IgD-negative memory B cell (primary cell): ENCODE results near the gene KIF7. TPM values are rescaled to one million over a fixed set of nuclear protein-coding genes. Genes with fewer than 3 reads are reported as not detected.
A peak's percentile ranks its signal among the peaks of the same experiment; 100 is the strongest.

Experiments used
- H3K27ac Mint-ChIP-seq, 3 donors: one replicate each; pipeline ENCODE4 v1.8.0; 2020 to 2022; ENCODE audit warnings: mild to moderate bottlenecking in 3 of 3, mixed read lengths in 3 of 3, moderate library complexity in 1 of 3
- H3K27me3 Mint-ChIP-seq: one replicate; pipeline ENCODE4 v1.8.0; 2021; ENCODE audit warnings: mixed read lengths
- H3K36me3 Mint-ChIP-seq: one replicate; pipeline ENCODE4 v1.8.0; 2020; ENCODE audit warnings: mild to moderate bottlenecking, mixed read lengths
- H3K4me1 Mint-ChIP-seq, 3 donors: one replicate each; pipeline ENCODE4 v1.8.0; 2020 to 2022; ENCODE audit warnings: mixed read lengths in 3 of 3, mild to moderate bottlenecking in 1 of 3
- H3K4me3 Mint-ChIP-seq, 4 donors: one replicate each; pipeline ENCODE4 v1.8.0; 2020 to 2022; ENCODE audit warnings: mild to moderate bottlenecking in 4 of 4, mixed read lengths in 4 of 4, moderate library complexity in 3 of 4
- H3K9me3 Mint-ChIP-seq, 3 donors: one replicate each; pipeline ENCODE4 v1.8.0; 2020 to 2021; ENCODE audit warnings: mixed read lengths in 3 of 3, mild to moderate bottlenecking in 1 of 3
- polyA plus RNA-seq: library from polyadenylated mRNA; unstranded; fragments of 300-500 nt; fragmentation: Illumina TruSeq; gene quantifications from one replicate; pipeline ENCODE4 v1.2.3, GENCODE V29; 2021

Gene KIF7
- polyA plus RNA-seq, 1 donor from 2014 or later: not detected

DNA sequence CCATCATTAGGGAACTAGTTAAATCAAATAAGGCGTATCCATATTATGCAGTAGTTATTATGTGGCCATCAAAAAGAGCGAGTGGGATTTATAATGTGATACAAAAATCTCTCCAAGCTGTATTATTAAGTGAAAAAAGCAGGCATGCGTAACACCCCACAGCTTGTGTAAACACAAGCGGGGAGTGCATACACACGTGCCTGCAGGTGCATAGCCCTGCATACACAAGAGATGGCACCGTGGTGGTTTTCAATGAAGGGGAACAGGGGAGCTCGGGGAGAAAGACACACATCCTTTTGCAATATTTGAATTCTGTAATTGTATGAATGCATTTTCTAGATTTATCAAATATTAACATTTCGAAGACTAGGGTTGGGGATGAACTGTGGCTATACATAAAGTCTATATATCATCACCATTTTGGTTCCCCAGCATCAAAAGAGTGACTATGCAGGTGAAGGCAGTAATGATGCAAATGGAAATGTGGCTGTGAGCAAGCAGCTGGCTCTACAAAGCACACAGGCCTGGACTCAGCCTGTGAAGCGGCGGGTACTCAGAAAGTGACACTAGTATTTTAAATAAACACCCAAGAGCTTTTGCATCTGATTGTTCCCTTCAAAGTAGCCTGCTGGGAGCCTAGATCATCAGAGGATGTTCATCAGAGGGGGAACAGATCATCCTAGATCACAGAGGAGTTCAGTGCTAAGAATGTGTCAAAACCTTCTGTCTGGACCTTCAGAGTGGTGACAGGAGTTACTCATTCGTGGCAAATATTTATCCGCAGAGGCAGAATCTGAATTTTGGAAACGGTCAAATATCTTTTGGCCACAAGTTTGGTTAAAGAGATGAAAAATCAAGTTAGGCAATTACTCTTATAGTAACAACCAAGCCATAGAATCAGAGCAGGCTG lies 9.4 kb upstream of the KIF7 start:
- Mint-ChIP-seq H3K4me3 (peak overlapping the region in 3 of 4 donors; percentile 10 to 89 (median 49)), H3K27ac (no peak overlapping the region), H3K9me3 (peaks cover 0 to 3% (median 2%) of the 10 kb centered on the region in 3 donors), H3K36me3 (no peaks in the 10 kb centered on the region), H3K4me1 (peaks cover 0 to 4% (median 4%) of the 10 kb centered on the region in 3 donors), H3K27me3 (peaks cover 9% of the 10 kb centered on the region)

DNA sequence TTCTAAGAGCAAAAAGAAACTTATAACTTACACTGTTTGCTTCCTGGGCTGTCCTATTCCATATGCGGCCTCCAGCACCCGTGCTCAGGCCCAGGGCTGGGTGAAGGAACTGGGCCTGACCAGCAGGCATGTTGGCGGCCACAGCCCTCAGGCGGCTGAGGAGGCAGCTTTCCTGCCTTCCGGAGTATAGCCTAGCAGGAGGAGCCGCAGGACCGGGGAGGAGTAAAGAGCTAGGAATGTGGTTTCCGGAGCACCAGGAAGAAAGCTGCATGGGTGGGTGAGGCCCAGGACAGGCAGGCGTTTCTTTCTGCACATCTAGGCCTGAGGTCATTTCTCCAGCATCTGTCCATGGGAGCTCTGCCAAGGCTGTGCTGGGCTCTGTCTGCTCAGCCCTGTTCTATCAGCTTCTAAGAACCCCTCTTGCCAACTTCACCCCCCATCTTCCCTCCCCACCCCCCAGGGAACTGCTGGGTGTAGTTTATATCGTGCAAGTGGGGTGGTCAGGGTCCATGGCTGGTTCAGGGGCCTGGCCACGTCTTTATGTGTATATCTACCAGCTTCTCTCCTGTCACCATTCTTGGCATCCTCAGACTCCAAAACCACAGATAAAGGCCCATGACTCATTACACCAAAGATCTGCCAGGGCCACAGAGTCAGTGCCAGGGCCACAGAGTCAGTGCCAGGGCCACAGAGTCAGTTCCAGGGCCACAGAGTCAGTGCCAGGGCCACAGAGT lies 7.8 kb upstream of the KIF7 start:
- peak overlapping the region in 1 of 4 donors; percentile 52 for H3K4me3 Mint-ChIP-seq
- H3K27me3 Mint-ChIP-seq: peaks cover 9% of the 10 kb centered on the region
- H3K9me3 Mint-ChIP-seq: peaks cover 0 to 2% (median 2%) of the 10 kb centered on the region in 3 donors
- no peak overlapping the region for H3K27ac Mint-ChIP-seq
- peaks cover 0 to 4% (median 4%) of the 10 kb centered on the region in 3 donors for H3K4me1 Mint-ChIP-seq
- no peaks in the 10 kb centered on the region for H3K36me3 Mint-ChIP-seq

DNA sequence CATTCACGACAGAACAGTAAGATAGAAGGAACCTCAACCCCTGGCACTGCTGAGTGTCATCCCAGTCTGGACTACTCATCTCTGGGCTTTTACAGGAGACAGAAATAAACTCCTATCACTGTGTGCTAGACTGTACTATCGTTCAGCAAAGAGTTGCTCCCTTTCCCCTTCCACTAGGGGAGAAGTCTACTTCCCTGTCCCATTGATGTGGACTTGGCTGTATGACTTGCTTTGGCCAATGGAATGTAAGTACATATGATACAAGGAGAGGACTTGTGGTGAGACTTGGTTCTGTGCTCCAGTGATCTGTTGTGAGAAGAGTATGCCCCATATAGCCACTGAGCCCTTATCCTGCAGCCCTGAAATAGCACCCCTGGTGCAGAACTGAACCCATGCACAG lies 5.3 kb upstream of the KIF7 start:
- Mint-ChIP-seq H3K4me1 (peaks cover 0 to 9% (median 9%) of the 10 kb centered on the region in 3 donors), H3K9me3 (peaks cover 0 to 4% (median 2%) of the 10 kb centered on the region in 3 donors), H3K27ac (no peak overlapping the region), H3K27me3 (peaks cover 18% of the 10 kb centered on the region), H3K36me3 (no peaks in the 10 kb centered on the region), H3K4me3 (no peak overlapping the region)

DNA sequence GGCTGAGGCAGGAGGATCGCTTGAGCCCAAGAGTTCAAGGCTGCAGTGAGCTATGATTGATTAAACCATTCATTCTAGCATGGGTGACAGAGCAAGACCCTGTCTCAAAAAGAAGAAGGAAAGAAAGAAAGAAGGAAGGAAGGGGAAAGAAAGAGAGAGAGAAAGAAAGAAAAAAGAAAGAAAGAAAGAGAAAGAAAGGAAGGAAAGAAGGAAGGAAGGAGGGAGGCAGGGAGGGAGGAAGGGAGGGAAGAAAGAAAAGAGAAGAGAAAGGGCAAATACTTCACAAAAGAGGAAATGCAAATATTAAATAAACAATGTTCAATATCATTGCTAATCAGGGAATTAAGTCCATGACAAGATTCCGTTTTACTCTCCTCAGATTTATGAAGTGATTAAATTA lies 4.0 kb upstream of the KIF7 start:
- no peak overlapping the region for H3K4me3 Mint-ChIP-seq
- no peaks in the 10 kb centered on the region for H3K36me3 Mint-ChIP-seq
- peaks cover 16% of the 10 kb centered on the region for H3K27me3 Mint-ChIP-seq
- peaks cover 0 to 10% (median 5%) of the 10 kb centered on the region in 3 donors for H3K4me1 Mint-ChIP-seq
- H3K9me3 Mint-ChIP-seq: peaks cover 0 to 4% (median 2%) of the 10 kb centered on the region in 3 donors
- no peak overlapping the region for H3K27ac Mint-ChIP-seq

DNA sequence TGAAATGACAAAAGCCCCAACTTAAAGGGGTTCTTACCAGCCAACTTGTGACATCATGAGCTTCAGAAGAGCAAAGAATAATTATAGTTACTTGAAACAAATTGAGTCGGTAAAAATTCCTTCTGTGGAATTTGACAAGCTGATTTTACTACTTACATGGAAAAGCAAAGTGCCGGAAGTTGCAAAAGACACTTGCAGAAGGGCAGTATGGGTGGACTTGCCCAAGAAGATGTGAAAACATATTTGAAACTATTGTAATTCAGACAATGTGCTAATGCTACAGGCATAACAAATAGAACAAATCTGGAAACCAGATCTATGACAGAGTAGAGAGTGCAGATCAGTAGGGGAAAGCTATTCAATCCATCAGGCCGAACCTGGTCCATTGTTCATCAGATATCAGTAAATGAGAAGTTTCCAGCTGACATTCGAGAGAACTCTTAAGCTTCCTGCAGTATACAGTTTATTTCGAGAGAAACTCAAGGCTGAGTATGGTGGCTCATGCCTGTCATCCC lies 2.5 kb upstream of the KIF7 start:
- Mint-ChIP-seq H3K4me1 (peaks cover 0 to 11% (median 5%) of the 10 kb centered on the region in 3 donors), H3K27me3 (peaks cover 26% of the 10 kb centered on the region), H3K27ac (no peak overlapping the region), H3K36me3 (no peaks in the 10 kb centered on the region), H3K4me3 (no peak overlapping the region), H3K9me3 (peaks cover 0 to 4% (median 2%) of the 10 kb centered on the region in 3 donors)

DNA sequence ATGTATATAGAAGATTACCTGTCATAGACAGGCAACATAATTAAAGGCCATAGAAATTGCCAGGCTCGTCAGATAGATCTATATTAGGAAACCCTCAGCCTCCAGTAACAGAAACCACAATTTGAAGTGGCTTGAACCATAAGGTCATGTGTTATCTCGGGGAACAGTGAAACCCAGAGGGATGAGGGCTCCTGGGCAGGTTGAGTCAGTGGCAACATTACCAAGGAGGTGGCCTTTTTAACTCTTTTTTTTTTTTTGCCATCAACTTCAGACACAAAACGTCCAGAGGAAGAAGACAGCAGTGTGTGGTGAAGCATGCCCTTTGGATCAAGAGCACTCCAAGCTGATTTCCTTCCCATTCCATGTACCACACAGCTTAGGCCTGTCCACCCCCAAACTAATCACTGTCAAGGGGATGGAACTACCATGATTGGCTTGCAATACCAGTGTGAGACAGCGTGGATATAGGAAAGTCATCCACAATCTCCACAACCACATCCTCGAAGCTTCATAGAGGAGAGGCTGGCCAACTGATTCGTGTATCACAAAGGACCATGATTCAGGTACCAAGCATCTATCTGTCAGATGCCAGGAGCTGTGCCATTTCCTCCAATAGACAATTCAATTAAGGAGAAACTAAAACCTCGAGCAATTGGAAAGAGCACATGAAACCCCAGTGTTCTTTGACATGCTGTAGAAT lies 999 bp upstream of the KIF7 start:
- peaks cover 0 to 4% (median 2%) of the 10 kb centered on the region in 3 donors for H3K9me3 Mint-ChIP-seq
- H3K36me3 Mint-ChIP-seq: no peaks in the 10 kb centered on the region
- peaks cover 30% of the 10 kb centered on the region for H3K27me3 Mint-ChIP-seq
- H3K4me1 Mint-ChIP-seq: peaks cover 0 to 11% (median 5%) of the 10 kb centered on the region in 3 donors
- H3K4me3 Mint-ChIP-seq: peak overlapping the region in 3 of 4 donors; percentile 55 to 88 (median 57)
- no peak overlapping the region for H3K27ac Mint-ChIP-seq

DNA sequence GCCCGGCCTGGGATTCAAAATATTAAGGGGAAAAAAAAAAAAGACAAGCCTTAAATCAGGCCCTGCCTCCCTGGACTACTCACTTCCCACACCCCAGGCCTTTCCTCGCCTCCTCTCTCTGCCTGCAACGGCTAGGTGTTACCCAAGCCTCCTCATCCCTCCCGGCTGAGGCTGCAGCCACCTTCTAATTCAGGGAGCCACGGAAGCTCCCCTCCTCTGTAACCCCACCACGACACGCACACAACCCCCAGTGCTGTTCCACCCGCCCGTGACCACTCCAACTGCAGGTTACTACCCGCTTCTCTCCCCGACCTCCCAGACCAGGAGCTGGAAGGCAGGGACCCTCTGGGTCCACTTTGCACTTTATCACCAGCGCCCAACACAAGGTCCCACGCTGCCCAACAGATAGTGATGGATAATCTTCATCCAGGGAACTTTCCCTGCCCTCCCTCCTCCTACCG lies 936 bp downstream of the KIF7 start:
- Mint-ChIP-seq H3K36me3 (no peaks in the 10 kb centered on the region), H3K27me3 (peaks cover 30% of the 10 kb centered on the region), H3K9me3 (peaks cover 0 to 4% (median 0%) of the 10 kb centered on the region in 3 donors), H3K4me3 (peak overlapping the region in 3 of 4 donors; percentile 57 to 83 (median 71)), H3K27ac (no peak overlapping the region), H3K4me1 (peaks cover 0 to 11% (median 5%) of the 10 kb centered on the region in 3 donors)

DNA sequence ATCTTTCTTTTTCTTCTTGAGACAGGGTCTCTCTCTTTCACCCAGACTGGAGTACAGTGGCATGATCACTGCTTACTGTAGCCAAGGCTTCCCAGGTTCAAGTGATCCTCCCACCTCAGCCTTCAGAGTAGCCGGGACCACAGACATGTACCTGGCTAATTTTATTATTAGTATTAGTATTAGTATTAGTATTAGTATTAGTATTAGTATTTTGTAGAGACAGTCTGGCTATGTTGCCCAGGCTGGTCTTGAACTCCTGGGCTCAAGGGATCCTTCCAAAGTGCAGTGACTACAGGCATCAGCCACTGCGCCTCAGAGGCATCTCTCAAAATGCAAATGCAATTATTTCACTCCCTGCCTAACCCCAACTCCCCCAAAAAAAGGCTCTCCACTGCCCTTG lies 1.7 kb downstream of the KIF7 start:
- Mint-ChIP-seq H3K4me3 (no peak overlapping the region), H3K36me3 (no peaks in the 10 kb centered on the region), H3K27me3 (peaks cover 30% of the 10 kb centered on the region)

DNA sequence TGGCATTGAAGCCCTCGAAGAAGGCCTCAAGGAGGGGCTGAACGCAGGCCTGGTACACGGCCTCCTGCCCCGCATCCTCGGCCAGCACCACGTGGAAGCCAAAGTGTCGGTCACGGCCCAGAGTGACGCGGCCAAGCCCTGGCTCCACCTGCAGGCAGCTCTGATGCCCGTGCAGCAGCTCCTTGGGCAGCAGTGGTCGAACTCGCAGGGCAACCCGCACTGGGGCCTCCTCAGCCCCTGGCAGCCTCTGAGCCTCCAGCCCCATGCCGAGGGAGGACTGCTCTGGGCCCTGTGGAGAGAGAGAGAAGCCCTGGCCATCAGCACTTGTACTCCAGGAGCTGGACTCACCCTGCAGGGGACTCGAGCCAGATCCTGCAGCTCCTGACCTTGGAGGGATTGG lies 2.6 kb downstream of the KIF7 start:
- Mint-ChIP-seq H3K27me3 (peaks cover 34% of the 10 kb centered on the region), H3K36me3 (no peaks in the 10 kb centered on the region), H3K4me3 (no peak overlapping the region), H3K27ac (no peak overlapping the region), H3K9me3 (peaks cover 0 to 2% (median 0%) of the 10 kb centered on the region in 3 donors), H3K4me1 (peaks cover 0 to 11% (median 5%) of the 10 kb centered on the region in 3 donors)

More for the DNA sequence above, 1.7 kb downstream of the KIF7 start:
- Mint-ChIP-seq H3K9me3 (peaks cover 0 to 2% (median 0%) of the 10 kb centered on the region in 3 donors), H3K4me1 (peaks cover 0 to 11% (median 5%) of the 10 kb centered on the region in 3 donors), H3K27ac (no peak overlapping the region)

DNA sequence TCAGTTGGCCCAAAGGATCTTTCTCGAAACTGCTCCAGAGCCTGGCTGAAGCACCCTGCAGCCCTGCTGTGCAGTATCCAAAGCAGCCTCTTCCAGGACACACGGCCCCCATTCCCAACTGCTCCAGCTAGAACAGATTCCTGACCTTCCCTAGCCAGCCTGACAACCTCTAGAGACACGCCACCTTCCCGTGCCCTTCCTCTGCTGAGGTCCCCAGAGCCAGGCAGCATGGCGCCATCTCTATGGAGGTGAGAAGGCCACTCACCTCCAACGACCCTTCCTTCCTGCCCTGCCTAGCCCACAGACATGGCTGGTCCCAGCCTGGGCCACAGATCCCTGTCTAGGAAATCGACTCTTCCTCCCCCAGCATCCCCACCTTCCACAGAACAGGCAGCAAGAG lies 3.1 kb downstream of the KIF7 start:
- Mint-ChIP-seq H3K27me3 (peaks cover 38% of the 10 kb centered on the region), H3K4me3 (no peak overlapping the region), H3K36me3 (no peaks in the 10 kb centered on the region), H3K4me1 (peaks cover 1 to 13% (median 5%) of the 10 kb centered on the region in 3 donors), H3K9me3 (peaks cover 0 to 2% (median 0%) of the 10 kb centered on the region in 3 donors), H3K27ac (no peak overlapping the region)

DNA sequence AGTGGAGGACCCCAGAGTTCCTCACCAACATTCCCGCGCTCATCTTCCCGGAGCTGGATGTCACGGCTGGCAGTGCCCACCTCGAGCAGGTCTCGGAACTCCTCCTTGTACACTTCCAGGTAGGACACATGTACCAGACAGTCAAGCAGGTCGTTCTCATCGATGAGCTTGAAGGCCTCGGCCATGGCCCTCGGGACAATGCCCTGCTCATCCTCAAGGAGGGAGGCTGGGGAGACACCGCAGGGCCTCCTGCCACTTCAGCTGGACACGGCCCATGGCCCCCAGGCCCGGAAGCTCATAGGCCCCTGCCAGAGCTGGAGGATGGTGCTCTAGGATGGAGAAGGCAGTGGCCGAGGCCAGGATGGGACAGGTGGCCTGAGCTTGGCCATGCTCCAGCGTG lies 5.6 kb downstream of the KIF7 start:
- Mint-ChIP-seq H3K27me3 (peaks cover 32% of the 10 kb centered on the region), H3K4me1 (peaks cover 0 to 7% (median 1%) of the 10 kb centered on the region in 3 donors), H3K9me3 (no peaks in the 10 kb centered on the region), H3K4me3 (peak overlapping the region in 1 of 4 donors; percentile 1), H3K27ac (no peak overlapping the region), H3K36me3 (no peaks in the 10 kb centered on the region)

DNA sequence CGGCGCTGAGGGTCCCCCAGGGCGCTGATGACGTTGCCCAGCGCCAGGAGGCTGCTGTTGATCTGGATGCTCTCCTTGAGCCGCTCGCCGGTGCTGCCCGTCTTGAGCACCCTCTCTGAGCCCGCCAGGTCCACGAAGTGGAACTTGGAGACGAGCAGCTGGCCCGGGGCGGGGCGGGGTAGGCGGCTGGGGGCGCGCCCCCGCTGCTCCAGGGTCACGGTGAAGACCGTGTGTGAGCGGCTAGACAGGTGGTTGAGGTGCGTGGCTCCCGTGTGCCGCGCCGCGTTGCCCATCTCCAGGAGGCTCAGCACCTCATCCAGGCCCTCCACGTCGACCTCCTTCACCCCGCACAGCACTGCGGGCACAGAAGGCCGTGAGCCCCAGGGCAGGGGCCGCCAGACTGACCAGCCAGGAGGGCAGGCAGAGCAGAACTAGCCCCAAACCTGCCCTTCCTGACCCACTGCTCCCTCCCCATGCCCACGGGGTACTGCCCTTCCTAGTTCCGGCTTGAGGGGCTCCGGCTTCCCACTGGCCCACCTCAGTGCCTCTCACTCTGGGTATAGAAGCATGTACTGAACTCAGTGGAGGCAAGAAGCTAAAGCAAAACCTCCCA lies 6.1 kb downstream of the KIF7 start:
- Mint-ChIP-seq H3K4me1 (peaks cover 0 to 2% (median 1%) of the 10 kb centered on the region in 3 donors), H3K27me3 (peaks cover 26% of the 10 kb centered on the region), H3K27ac (no peak overlapping the region), H3K4me3 (no peak overlapping the region), H3K36me3 (no peaks in the 10 kb centered on the region), H3K9me3 (no peaks in the 10 kb centered on the region)

DNA sequence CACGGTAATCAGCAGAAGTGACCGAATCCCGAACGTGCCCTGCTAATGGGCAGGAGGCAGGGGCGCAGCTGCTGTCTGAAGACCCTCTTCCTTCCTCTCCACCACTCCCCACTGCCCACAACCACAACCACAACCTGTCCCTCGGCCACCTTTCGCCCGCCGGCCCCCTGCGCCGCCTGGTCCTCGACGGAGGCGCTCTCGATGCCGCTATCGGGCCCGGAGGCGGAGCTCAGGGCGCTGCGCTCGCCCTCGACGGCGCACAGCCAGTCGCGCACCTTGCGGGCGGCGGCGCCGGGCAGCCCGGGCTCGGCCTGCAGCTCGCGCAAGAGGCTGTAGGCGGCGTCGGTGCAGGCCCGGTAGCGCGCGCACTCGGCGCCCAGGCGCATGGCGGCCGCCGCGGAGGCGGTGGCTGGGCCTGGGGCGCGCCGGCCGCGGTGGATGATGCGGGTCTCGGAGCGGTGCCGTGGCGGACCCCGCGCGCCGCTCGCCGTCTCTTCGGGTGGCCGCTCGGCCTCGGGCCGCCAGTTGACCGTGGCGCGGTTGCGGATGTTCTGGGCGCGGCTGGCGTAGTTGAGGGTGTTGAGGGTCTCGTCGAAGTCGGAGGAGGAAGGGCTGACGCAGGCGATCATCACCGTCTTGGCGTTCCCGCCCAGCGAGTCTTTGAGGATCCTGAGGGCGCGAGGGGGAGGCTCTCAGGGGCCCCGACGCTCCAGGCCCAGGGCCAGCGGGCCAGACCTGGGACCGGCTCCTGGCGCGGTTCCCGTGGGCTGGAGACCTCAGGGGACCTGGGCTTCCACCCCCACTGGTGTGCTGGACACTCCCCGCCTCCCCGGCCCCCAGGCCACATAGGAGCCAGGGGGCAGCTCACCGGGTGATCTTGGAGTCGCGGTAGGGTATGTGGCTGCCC lies 6.9 kb downstream of the KIF7 start:
- Mint-ChIP-seq H3K27ac (no peak overlapping the region), H3K27me3 (peaks cover 22% of the 10 kb centered on the region), H3K9me3 (no peaks in the 10 kb centered on the region), H3K36me3 (no peaks in the 10 kb centered on the region), H3K4me1 (peaks cover 0 to 2% (median 1%) of the 10 kb centered on the region in 3 donors), H3K4me3 (no peak overlapping the region)
